Activated CD8-positive, alpha-beta memory T cell treated with anti-CD3 and anti-CD28 coated beads, Interleukin-2, amount 50 U/mL, for 1 hour (primary cell): ENCODE data around the gene EHF.

Experiments
- DNase-seq: peaks from one replicate; pipeline ENCODE4 v3.0.0-alpha.2; 2020; ENCODE audit errors: extremely low read depth

The EHF gene

GRCh38 chr11:34624069-34624468 lies 3.2 kb downstream of the EHF start:
- peak; percentile 5 for DNase-seq

DNA sequence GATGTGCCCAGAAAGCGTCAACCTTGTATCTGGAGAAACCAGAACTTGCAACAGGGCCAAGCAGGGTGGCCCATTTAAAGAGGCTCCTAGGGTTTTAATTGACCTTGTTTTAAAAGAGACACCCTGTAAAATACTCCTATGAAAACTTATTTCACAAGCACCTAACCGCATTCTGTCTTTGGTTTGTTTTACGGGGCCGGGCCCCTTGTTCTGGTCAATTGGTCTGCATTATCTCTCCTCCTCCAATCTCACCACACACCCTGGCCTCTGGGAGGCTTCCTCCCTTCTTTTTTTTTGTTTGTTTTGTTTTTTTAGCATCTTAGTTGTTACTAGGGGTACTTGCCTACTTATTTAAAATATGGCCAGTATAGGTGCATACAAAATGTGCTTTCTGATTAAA lies 4.7 kb downstream of the EHF start:
- no peak for DNase-seq

- no peak for DNase-seq
Measured at GRCh38 chr11:34626393-34626792, 5.5 kb downstream of the EHF start.

- no peak for DNase-seq
Measured at GRCh38 chr11:34627197-34627596, 6.3 kb downstream of the EHF start.

GRCh38 chr11:34629711-34630110 lies 8.8 kb downstream of the EHF start:
- no peak for DNase-seq

DNA sequence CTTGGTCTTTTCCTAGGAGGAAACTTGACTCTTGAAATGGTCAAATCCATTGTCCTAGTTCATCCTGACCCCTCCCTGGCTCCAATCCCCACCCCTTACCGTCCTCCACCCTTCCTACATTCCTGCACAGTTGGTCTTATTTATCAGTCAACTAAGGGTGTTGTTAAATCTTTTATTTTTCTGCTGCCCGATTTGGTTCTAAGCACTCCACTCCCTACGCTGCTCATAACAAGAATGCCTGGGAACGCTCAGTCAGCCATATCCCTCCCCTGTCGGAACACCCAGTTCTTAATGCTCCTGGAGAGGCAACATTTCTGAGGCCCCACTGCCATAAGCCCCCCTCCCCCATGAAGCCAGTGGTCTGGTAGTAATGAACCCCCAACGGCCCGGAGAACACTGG lies 9.7 kb downstream of the EHF start:
- no peak for DNase-seq

DNA sequence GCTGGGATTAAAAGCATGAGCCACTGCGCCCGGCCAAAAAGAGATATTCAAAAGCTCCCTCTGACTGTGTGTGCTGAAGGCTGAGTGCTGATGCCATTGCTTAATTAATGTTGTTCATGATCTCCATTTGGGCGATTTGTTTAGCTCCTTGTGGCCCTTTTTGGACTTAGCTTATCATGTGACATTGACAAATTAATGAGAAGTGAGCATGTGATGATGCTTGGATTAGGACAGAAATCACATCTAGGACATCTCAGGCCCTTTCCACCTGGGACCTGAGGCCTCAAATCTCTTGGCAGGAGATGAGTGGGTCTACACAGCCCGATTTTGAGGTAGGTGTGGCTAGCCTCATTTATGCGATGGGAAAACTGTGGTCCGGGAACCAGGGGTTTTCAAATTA lies 10.4 kb downstream of the EHF start:
- no peak for DNase-seq

DNA sequence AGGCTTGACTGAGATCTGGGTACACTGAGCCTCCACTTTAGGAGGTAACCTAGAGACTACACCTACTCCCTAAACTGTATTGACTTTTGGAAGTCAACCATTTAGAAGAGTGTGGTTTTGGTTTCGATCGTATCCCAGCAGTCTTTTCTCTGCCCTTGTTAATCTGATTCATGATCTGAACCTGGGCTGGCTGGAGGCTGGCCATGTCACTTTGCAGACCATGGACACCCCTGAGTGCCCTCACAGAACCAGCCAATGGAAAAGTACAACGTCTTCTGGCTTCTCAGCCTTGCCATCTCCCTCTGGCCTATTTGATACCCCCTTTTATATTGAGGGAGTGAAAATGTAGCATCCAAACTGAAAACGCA lies 10.8 kb downstream of the EHF start:
- no peak for DNase-seq

DNA sequence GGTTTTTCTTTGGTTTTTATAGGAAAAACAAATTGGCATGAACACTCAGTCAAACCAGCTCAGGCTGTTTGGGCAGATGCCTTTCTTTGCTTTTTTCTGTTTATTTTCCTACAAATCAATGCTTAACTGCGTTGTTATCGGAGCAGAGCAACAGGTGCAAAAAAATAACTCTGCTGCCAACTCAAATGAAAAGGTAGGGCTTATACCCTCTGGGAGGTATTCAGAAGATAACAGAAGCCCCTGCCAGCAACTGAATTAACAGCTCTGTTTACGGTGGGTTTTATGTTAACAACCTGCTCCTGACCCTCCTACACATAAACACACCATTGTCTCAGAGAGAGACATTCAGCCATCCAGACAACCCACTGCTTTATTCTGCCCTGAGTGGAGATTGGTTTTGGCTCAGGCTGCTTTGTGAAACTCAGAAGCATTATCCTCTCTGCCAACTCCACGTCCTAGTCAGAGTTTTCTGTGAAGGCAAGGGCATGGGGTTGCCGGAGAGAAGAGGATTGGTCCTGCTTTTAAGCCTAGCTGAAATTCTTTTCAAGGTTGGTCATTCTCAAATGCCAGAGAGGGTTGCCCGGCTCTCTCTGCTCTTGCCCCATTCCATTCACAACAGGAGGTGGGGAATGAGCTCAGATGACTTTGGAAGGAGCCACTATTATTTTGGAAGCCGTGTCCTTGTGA lies 11.4 kb downstream of the EHF start:
- DNase-seq: no peak

GRCh38 chr11:34633640-34633989 lies 12.7 kb downstream of the EHF start:
- no peak for DNase-seq

GRCh38 chr11:34633990-34634693 lies 13.2 kb downstream of the EHF start:
- no peak for DNase-seq

DNA sequence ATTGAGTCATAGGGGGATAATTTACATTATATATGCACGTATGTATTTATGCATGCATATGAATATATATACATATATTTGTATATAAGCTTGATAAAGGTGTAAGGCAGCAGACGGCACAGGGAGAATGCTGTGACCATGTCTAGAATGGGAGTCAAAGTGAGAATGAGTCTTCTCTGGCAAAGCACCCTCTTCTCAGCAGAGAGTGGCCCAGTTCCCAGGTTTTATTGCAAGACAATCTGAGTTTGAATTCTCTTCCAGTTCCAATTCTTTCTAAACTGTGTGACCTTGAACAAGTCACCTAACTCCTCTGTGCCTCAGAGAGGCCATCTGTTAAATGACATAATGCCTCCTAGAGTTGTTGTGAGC lies 13.8 kb downstream of the EHF start:
- DNase-seq: no peak

DNA sequence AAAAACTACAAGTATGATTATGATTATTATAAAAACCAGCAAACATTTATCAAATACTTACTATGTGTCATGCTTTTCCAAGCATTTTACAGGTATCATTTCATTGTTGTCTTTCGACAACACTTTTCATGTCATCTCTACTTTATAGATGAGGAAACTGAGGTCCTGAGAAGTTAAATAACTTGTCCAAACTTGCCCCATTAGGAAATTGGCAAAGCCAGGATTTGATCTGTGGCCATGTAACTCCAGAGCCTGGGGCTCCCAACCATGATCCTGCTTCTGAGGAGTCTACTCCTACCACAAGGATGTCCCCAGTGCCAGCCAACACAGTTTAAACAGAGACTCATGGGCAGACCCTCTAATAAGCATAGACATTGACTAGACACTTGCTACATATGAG lies 15.2 kb downstream of the EHF start:
- DNase-seq: no peak

GRCh38 chr11:34637303-34637702 lies 16.4 kb downstream of the EHF start:
- DNase-seq: no peak

- no peak for DNase-seq
Measured at GRCh38 chr11:34638897-34639296, 18.0 kb downstream of the EHF start.

DNA sequence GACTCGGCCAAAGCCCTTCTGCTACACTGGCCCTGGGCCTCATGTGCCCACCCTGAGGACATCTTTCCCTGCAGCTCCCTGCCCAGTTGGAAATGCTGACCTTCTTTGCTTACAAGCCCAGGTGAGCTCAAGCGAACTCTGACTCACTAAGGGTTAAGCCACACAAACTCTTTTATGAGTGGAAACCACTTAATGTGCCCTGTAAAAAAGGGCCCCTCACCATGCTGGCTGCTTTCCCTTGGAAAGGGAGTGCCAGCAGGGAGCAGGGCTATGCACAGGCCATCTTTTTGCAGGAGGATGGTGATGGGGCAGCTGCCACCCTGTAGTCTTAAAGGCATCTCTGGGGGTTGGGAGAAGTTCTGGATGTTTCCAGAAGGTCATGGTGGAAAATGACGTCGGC lies 18.7 kb downstream of the EHF start:
- no peak for DNase-seq

- no peak for DNase-seq
Measured at GRCh38 chr11:34640050-34640923, 19.4 kb downstream of the EHF start.

DNA sequence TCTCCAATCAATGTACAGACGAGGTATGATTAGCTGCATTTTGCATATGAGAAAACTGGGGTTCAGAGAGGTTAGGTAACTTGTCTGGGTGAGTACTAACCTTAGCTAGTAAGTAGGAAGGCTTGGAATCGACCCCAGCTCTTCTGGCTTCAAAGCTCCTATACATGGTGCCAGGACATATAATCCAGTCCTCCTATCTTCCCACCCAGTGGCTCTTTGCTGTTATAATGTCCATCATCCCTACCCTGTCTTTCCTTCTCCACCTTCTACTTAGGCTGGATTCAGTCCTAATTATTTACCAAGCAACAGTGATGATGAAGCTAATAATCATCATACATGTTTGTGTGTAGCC lies 20.0 kb downstream of the EHF start:
- DNase-seq: no peak

DNA sequence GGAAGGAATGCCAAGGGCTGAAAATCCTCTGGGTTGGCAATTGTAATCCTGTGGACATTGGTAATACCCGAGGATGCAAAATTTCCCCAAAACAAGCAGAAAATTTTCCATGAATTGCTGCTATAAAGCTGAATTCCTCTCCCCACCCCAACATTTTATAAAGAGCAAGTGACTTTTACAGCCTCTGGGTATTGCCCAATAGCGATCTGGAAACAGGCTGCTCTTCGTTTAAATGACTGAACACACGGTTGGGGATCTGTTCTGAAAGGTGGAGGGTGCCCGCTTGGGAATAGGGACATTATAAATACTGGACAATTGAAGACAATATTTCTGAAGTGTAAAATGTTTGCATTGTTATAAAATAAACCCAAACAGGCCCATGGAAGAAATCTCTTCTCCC lies 20.6 kb downstream of the EHF start:
- DNase-seq: no peak

- DNase-seq: no peak
Measured at GRCh38 chr11:34642001-34642554, 21.2 kb downstream of the EHF start.

DNA sequence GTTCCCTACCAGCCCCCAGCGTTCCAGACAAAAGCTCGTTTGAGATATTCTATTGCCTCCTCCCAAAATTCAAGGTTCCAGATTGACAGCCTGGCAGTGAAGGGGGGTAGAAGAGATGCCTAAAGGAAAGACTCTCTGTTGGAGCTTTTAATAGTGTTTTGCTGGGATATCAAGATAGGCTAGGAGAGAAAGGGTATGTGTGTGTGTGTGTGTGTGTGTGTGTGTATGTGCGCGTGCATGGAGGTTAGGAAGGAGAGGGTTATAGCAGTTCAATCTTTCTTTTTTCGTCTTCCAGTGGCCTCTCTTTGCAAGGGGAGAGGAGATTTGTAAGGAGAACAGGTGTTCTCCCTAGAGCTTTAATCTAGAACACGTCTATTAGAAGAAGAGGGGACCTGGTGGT lies 22.0 kb downstream of the EHF start:
- DNase-seq: no peak

DNA sequence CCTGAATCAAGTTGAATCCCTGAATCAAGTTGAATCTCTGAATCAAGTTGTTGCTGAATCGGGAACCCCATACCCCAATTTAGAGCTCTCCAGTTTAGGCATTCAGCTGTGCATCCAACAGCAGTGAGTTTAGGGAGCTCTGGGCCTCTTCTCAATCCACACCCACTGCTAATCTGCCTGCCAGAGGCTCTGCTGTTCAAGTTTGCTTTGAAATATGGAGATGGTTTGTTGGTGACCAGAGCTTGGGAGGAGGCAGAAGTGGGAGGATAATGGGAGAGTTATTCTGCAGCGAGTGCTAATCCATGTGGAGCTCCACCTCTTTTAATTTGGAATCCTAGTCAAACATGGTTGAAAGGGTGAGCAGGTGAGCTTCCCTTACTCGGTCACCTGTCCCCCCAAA lies 22.4 kb downstream of the EHF start:
- no peak for DNase-seq

- no peak for DNase-seq
Measured at GRCh38 chr11:34643846-34644245, 23.0 kb downstream of the EHF start.
